Tongue (tissue), 2 donors: ENCODE measurements around the gene C2CD5. TPM values are rescaled to one million over a fixed set of nuclear protein-coding genes. Genes with fewer than 3 reads are reported as not detected.
A peak's percentile ranks its signal among the peaks of the same experiment; 100 is the strongest.
"Not testable (repeated sequence)": the region's sequence is repeated elsewhere in the genome, so short reads cannot be mapped to it uniquely, and the experiment has no call there.

Source experiments
- DNase-seq: peaks from one replicate; pipeline ENCODE4 v3.0.0-alpha.2; 2015
- total RNA-seq: library from RNA; depleted of rRNA; stranded (reverse); fragments of >200 nt; gene quantifications from one replicate; pipeline ENCODE4 v1.2.3, GENCODE V29; 2014

The C2CD5 gene
- total RNA-seq, 1 donor from 2014 or later: 52.3 TPM

DNA sequence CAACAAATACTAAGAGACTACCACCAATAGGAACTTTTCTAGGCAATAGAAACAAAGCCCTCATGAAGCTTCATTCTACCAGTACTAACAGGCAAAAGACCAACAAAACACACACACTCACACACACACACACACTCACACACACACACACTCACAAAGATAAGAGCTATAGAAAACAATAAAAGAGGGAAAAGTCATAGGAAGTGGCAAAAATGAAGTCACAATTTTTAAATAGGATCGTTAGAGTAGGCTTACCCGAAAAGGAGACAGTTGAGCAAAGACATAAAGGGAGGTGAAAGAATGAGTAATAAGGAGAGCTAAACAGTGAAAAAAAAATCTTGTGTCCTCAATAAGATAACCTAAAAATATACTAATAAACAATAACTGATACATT lies 66.5 kb downstream of the C2CD5 start:
- DNase-seq: no peak

DNA sequence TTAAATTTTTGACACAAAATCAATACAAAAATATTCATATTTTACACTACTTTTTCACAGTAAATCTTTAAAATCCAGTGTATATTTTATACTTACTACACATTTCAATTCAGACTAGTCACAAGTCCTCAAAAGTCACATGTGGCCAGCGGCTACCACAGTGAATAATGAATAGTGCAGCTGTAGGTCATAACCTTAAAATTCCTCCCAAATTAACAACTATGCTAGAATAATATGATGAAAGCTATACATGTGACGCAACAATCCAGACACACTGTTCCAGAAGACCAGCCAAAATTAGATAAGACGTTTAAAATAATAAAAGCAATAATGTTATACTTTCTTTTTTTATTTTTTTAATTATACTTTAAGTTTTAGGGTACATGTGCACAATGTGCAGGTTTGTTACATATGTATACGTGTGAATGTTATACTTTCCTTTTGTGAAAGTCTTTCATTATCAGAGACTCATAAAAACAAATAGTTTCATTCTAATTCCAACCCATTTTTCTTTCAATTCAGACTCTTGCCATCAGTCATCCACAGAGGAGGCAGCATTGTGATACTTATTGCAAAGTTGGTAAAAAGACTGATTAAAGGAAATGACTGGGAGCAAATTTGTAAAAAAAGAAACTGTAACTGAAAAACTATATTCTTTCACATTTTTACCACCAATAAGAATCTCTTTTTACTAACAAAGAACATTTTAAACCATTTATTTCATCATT lies 67.0 kb downstream of the C2CD5 start:
- DNase-seq: no peak

DNA sequence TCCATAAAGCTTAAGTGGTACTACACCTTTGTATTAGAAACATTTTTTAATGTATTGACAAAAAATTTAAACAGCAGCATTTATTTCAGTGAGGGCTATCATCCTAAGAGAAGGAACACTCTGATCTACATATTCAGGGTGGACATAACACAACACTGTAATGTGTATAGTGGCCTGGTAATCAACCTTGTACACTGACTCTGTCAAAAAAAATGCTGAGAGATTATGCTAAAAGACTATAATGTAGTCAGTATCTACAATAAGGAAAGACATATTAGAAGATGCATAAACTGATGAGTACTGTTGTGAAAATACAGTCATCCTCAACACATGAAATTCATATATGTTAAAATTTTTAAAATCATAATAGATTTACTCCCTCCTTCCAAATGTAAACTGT lies 68.2 kb downstream of the C2CD5 start:
- DNase-seq: no peak

DNA sequence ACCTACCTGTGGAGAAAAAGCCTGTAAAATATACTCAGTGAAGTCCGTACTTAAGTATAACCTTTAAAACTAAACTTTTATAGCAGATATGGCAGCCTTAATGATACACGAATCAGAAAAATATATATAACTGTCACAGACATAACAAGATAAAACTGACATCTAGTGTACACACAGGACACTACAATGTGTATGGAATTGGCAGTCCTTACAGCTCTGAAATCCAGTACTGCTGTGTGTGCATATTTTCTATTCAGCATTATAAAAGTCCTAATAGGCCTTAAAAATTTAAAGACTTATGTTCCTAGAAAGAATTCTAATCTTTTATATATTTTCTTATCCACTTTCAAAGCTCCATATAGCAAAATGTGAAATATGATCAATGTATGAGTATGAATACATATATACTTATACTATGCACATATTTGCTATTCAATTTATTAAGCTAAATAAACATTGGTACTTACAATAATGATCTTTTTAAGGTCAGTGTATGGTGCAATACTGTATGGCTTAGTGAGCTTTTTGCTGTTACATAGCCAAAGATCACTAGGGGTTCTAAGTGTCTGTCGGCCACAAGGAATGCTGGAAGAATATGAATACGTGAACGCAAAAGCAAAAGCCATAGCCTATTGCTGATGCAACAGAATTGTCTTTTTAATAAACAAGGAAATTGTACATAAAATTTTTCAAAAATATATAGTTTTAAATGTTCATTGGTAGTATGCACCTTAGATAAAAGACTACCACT lies 69.2 kb downstream of the C2CD5 start:
- DNase-seq: no peak

DNA sequence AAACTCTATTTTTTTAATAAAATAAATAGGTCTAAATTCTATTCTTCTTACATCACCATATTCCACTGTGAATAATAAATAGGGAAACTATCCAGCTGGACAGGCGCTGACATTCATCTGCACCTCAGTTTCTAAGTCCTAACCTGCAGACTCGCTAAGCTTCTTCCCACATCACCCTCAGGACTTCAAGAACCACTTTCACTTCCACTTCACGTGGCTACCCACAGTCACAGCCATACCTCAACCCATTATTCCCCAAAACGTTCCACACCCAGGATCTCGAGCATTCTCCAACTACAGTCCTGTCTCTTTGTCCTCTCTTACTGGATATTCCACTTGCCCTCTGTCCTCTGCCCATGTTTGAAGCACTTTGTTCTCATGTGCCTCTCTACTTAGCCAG lies 71.1 kb downstream of the C2CD5 start:
- DNase-seq: no peak

DNA sequence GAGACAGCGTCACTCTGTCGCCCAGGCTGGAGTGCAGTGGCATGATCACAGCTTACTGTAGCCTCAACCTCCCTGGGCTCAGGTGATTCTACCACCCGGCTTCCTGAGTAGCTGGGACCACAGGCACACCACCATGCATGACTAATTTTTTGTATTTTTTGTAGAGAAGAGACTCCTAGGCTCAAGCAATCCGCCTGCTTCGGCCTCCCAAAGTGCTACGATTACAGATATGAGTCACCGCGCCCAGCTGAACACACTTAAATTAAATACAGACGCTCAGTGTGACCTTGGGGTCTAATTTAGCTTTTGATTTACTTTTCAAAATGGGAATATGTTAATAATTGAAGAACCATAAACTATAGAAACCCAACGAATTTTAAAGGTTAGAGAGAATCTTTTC lies 77.2 kb downstream of the C2CD5 start:
- DNase-seq: no peak

DNA sequence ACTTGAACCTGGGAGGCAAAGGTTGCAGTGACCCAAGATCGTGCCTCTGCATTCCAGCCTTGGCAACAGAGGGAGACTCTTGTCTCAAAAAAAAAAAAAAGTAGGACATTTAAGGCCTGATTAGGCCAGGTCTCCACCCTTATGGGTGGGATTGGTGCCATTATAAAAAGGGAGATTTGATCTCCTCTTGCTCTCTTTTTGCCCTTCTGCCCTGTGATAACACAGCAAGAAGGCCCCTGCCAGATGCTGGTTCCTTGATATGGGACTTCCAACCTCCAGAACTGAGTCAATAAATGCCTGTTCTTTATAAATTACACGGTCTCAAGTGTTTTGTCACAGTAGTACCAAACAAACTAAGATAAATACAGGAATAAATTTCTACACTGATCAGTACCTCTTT lies 81.0 kb downstream of the C2CD5 start:
- no peak for DNase-seq

DNA sequence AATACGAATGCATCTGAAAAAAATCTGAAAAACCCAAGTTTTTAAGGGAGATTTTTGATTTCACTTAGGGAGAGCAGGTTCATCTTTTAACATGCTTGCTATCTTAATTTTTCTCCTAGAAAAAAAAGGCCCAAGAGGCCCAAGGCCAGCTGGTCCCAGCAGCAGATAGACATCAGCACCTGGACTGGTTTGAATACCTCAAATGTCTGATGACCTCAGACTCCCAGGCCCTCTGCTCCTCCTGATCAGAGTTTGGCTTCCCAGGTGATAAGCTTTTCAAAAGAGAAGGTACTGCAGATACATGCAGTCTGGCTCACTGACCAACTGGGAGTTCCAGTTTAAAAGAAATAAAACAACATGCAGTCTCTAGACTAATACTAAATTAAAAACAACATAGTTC lies 82.6 kb downstream of the C2CD5 start:
- no peak for DNase-seq

DNA sequence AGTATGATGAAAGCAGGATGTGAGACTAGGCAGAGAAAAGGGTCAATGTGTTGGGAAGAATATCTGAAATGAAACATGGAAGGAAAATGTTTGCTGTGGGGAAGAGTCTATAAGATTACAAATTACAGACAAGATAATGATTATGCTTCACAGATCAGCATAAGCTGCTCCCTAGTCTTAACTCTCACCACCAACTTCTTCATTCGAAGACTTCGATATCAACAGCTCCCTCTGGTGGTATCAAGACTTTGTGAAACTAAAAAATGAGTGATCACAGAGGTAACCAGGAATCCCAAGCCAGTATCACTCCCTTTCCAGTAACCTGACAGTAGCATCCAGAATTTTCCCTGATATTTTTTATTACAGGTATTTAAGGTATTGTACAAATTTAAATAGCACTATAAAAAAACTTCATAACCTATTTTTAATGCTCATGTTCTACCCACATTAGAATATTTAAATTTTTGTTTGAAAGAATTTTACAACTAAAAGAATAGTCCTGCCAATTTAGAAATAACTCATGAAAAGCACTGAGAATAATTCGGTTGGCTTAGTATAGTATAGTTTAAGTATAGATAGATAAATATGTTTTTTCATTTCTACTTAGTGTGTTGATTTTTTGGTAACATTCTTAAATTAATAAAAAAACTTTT lies 84.4 kb downstream of the C2CD5 start:
- DNase-seq: peak; percentile 70

DNA sequence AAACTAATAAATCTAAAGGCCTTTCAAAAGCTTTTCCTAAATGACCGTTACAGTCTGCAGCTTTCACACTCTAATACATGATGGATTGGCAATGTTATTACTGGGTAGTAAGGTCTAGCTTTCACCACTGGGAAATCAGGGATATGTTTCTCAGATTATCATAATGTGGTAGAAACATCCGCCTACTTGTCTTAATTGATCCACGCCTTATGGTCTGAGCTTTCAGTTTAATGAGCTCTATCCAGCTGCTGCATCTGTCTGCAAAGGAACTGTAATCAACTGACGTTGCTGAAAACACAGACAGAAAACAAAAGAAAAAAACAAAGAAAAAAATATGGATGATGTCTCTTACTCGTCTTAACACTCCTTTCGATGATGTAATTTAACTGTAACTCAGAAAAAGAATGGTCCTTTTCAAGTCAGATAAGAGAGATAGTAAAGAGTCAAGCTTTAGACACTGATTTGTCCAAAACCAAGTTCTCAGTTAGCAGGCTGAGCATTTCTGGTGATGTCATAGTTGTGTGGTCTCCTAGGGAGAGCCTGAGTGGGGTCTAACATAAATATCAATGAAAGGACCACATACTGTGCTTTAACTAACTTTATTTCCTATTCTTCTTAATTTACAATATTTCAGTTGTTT lies 85.9 kb downstream of the C2CD5 start:
- peak; percentile 24 for DNase-seq

DNA sequence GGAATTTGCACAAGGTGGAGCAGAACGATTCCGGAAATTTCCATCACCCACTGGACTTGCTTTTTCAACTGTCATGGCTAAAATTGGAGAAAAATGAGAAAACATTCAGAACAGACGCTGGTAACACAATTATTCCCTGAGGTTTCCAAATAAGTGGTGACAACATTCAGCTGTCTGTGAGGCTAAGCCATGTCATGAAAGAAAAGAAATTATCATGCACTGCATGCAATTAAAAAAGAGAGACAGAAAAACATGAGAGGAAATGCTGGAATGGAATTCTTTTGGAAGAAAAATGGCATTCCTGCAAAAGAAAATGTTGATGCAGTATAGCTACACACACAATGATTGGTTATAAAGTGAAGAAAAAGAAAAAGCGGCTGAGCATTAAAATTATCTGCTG lies 87.3 kb downstream of the C2CD5 start:
- peak; percentile 38 for DNase-seq

DNA sequence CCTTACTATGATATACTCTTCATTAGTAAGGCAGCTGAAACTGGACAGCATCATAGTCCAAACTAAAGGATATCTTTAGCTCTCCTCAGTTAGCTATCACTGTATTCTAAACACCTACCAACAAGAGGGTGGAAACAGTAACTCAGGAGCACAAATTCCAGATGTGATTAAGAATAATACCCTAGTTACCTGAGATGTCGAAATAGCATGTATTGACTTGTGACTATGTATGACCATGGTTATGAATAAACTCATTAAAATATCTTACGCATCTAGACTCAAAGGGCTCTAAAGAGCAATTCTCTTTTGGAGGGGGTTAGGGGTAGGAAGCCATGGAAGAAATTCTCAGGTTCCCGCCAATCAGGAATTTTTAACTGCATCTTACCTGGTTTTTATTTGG lies 90.8 kb downstream of the C2CD5 start:
- no peak for DNase-seq

DNA sequence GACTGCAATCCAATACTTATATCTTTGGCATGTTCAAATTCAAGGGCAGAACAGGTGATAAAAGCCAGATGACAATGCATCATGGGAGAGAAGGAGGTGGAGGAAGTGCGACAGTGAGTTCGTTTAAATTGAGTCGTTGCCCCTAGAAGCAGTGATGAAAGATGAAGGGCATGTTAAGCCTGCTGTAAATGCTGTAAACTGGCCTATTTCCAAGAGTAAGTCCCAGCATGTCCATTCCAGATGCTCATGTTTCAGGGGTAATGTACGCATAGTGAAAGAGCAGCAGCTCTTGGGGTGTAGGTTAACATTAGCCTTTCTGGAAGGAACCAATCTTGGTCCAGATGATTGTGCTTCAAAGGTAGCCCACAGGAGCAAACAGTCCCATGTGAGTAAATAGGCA lies 97.1 kb downstream of the C2CD5 start:
- DNase-seq: peak; percentile 62

DNA sequence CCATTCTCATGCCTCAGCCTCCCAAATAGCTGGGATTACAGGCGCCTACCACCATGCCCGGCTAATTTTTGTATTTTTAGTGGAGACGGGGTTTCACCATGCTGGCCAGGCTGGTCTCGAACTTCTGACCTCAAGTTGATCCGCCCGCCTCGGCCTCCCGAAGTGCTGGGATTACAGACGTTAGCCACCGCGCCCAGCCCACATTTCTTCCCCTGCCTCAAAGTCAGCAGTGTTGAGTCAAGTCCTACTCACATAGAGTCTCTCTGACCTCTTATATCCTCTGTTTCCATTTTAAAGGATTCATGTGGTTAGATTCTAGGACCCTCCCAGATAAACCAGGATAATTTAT lies 100.1 kb downstream of the C2CD5 start:
- DNase-seq: not testable (repeated sequence)

DNA sequence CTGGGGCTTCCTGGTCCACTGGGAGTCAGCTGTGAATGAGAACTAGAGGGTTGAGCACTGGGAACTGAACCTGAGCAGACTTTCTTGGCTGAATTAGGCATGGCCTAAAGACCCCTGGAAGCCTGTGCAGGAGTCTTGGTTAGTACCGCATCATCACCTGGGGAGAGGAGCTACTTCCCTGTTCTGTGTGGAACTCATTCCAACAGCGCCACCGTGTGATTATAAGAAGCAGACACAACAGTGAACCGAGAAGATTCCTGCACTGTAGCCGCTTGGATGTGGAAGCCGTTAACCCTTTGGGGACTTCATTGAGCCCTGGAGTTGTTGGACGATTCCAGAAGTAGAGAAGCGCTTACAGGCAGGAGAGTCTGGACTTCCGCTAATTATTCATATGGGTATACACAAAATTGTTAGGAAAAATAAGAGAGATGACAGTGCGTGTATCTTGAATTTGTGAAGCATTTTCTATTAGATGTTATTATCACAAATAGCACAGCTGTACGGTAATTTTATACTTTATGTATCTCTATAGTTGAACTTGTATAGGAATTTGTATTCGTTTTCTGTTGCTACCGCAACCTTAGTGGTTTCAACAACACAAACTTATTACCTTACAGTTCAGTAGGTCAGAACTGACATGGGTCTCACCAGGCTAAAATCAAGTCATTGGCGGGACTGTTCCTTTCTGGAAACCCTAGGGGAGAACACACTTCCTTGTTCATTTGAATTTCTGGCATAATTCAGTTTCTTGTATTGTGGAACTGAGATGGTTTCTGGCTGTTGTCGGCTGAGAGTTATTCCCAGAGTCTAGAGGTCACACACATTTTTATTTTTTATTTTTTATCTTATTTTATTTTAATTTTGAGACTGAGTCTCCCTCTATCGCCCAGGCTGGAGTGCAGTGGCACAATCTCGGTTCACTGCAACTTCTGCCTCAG lies 100.7 kb downstream of the C2CD5 start:
- peak; percentile 90 for DNase-seq

DNA sequence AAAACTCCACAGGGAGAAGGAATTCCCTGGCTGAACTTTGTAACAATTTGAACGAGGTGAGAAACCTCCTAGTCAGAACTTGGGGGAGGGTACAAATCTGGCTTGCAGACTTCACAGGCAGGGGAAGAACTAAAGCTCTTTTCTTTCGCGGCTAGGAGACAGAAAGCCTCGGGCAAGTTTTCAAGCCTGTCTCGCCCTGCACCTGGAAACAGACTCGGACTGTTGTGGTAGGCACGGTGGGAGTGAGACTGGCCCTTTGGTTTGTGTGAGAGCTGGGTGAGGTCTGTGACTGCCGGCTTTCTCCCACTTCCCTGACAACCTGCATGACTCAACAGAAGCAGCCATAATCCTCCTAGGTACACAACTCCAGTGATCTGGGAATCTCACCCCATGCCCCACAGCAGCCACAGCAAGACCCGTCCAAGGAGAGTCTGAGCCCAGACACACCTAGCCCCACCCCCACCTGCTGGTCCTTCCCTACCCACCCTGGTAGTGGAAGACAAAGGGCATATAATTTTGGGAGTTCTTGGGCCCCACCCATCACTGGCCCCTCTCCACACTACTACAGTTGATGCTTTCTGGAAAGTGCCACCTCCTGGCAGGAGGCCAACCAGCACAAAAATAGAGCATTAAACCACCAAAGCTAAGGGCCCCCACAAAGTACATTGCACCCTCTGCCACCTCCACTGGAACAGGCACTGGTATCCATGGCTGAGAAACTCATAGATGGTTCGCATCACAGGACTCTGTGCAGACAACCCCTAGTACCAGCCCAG lies 107.1 kb downstream of the C2CD5 start:
- peak; percentile 44 for DNase-seq

DNA sequence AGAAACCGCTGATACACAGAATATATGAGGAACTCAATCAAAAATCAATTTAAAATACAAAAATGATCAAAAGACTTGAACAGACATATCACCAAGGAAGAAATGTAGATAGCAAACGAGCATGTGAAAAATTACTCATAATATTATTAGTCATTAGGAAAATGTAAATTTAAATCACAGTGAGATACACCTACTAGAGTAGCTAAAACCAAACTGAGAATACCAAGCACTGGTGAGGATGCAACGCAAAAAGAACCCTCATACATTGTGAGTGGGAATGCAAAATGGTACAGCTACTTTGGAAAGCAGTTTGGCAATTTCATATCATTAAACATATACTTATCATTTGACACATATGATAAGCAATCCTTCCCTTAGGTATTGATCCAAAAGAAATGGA lies 108.8 kb downstream of the C2CD5 start:
- no peak for DNase-seq

DNA sequence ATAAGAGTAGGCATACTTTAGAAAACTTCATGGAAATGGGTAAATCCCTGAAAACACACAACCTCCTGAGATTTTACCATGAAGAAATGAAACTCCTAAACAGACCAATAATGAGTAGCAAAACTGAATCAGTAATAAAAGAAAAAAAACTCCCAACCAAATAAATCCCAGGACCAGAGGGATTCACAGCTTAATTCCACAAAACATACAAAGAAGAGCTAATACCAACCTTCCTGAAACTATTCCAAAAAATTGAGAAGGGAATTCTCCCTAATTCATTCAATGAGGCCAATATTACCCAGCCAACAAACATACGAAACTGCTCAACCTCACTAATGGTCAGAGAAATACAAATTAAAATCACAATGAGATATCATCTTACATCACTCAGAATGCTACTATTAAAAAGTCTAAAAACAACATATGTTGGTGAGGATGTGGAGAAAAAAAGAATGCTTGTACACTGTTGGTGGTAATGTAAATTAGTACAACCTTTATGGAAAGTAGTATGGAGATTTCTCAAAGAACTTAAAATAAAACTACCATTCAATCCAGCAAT lies 112.6 kb downstream of the C2CD5 start:
- no peak for DNase-seq

DNA sequence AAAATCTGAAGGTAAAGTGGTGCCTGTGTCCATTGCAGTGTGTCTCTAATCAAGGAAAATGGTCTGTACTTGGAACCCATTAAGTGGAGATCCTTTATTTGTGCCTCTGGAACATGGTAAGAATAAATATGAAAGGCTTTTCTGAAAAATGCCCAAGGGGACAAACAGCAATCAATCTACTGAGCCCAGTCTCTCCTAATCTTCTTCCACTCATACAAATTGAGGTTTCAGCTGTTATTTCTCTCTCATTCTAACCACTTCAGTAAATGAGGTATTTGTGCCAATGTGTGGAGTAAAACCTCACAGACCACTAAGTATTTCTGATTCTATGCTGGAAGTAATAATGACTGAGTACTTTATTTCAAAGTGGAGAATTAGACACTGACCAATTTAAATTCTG lies 127.5 kb downstream of the C2CD5 start:
- no peak for DNase-seq
